Stimulated activated CD4-positive, alpha-beta T cell treated with anti-CD3 and anti-CD28 coated beads, Interleukin-4, amount 100 ng/mL, for 24 hours (primary cell): ENCODE results near the gene HDGF.
A peak's percentile ranks its signal among the peaks of the same experiment; 100 is the strongest.

Experiments used
- DNase-seq: peaks from one replicate; pipeline ENCODE4 v3.0.0-alpha.2; 2020

HDGF gene

DNA sequence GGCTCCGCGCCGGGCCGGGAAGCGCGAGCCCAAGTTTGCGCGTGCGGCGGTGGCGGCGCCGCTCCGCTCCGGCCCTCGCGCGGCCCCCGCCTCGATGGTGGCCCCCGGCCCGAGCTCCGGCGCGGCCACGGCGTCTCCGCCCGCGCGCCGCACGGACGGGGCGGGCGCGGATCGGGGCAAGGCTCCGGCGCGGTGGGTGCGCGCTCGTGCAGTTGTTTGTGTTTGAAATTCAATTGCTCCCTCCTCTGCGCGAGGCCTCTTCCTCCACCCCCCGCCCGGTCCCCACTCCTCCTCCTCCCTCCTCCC, at the start of gene HDGF:
Gene HDGF, minus strand, starts transcription at position 225 of the 306 bp plus-strand sequence. CDS start 246 bp downstream, outside the sequence.
- DNase-seq = no peak

DNA sequence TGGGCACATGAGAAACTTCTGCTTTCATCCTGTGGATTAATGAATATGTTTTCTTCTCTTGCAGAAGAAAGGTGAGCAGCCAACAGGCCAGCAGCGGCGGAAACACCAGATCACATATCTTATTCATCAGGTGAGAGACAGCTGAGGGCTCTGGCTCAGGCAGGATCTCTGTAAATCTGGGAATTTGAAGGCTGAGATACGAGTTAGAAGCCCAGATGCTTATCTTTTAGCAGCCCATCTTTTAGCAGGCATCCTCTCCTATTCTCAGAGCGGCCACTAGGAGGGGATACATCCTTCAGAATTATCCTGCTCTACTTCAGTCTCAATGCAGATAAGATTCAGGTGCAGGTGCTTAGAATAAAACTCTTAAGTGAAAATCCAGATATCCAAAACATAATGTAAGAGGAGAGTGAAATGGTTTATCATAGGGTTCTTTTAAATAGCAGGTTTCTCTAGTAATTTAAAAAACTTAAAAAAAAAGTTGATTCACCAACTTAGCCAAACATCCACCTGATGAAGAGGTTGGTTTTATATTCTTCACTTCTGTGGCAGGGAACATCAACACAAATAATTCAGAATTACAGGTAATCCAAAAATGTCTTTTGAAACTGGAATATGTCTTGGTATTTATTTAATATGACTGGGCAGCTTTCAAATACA, 45.9 kb upstream of the HDGF start:
- peak; percentile 66 for DNase-seq

DNA sequence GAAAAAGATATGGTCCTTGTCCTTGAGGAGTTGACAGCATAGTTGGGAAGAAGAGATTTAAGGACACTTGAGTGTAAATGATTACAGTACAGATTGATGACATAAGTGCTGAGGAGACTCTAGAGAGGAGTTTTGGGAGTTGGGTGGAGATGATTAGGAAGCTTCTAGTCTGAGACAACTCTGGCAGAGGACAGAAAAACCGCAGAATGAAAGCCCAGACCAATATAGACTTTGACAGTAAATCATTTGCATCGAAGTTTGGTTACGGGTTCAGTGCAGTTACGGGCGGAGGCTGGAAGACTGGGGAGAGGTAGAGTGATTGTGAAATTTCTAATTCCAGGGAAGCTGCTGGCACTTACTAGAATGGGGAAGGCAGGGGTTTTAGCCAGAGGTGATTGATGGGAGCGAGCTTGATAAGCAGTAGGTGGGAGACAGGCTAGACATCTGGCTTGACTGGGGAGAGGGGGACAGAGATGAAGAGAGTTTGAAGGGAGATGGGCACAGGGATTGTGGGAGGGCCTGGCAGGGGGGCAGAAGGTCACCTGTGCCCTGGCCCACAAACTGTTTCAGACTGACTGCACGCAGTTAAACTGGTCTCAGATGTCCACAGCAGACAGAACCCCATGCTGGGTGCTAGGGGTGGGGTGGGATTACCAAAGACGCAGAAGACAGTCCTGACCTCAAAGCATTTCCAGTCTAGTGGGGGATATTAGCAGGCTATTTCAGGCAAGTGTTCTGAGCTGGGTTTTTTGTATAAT, 45.0 kb upstream of the HDGF start:
- DNase-seq = no peak

DNA sequence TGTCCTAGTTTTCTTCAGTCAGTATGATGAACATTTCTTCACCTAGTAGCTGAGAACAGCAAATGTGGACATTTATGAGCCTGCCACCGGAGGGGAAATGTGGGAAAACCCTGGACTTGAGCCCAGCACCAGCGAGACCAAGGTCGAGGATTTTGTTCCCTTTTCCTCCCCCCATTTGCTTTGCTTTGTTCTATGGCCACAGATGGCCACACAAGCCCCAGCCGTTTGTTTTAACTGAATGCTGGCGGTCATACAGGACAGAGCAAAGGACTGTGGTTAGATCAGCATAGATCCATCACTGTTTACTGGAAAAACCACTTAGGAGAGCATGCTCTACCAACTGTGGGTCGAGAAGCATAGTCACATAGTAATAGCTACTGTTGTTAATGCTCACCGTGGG, 44.3 kb upstream of the HDGF start:
- DNase-seq = no peak

DNA sequence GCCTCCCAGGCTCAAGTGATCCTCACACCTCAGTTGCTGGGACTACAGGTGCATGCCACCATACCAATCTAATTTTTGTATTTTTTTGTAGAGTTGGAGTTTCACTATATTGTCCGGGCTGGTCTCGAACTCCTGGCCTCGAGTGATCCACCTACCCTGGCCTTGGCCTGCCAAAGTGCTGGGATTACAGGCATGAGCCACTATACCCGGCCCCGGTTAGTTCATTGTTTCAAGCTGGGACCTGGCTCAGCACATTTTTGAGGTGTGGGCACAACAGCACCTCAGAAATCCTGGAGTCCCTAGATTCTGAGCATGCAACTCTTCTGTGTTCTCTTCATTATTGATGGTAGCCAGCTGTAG, 43.9 kb upstream of the HDGF start:
- no peak for DNase-seq

DNA sequence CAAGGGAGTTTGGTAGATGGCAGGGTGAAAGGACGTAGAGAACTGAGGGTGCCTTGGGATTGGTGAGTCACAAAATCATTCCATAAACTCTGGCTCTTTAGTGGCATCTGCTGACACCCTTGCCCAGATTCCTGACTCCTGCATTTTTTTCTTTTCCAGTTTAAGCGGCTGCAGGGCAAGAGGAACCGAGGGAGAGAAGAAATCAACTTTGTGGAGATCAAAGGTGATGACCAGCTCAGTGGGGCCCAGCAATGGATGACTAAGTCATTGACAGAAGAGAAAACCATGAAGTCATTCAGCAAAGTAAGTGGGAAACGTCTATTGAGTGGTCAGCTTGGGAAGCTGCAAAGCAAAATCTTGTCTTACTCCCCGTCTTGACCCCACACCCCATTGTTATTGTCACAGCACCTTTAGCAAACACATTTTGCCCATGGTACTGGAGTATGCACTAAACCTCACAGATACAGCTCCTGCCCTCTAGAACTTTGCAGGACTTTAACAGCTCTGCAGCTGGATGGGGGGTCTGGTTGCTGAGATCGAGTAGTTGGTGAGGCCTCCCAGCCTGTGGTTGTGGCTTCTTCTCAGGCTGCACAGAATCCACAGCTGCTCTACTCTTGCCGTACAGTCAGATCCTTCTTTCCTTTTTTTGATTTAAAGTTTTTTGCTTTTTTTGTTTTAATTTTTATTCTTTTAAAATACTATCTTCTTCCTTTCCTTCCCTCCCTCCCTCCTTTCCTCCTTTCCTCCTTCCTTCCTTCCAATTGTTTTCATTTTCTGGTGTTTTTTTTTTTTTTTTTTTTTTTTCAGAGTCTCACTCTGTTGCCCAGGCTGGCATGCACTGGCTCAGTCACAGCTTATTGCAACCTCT, 43.3 kb upstream of the HDGF start:
- no peak for DNase-seq

DNA sequence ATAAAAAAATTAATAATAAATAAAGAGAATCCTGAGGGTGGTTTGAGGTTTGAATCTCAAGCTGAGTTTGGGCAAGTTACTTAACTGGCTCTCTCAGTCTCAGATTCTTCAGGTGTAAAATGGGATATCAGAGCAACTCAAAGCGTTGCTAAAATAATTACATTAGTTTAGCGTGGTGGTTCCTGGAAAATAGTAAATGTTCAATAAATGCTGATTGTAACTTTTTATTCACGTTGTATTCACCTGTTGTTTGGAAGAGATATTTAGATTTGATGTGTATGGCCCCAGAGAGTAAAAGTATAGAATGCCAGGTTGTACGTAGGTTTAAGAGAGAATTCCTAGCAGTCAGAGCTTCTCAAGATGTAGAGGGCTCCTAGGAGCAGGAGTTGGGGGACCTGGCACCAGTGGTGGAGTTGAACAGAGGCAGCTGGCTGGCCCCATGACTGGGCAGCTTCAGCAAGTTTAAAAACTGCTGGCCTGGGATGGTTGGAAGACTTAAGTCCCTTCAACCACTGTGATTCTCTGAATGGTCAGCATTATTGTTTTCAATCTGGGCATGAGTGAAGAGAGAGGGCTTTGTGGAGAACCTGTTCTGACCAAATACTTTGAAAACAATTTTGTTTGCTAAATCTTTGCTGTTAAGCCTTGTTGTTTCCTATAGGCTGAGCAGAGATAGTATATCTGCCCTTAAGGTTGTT, 38.3 kb upstream of the HDGF start:
- no peak for DNase-seq

DNA sequence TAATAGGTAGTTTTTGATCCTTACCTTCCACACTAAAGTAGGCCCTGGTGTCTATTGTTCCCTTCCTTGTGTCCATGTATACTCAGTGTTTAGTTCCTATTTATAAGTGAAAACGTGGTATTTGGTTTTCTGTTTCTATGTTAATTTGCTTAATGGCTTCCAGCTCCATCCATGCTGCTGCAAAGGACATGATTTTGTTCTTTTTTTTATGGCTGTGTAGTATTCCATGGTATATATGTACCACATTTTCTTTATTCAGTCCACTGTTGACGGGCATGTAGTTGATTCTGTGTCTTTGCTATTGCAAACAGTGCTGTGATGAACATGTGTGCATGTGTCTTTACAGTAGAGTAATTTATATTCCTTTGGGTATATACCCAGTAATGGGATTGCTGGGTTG, 36.7 kb upstream of the HDGF start:
- no peak for DNase-seq

DNA sequence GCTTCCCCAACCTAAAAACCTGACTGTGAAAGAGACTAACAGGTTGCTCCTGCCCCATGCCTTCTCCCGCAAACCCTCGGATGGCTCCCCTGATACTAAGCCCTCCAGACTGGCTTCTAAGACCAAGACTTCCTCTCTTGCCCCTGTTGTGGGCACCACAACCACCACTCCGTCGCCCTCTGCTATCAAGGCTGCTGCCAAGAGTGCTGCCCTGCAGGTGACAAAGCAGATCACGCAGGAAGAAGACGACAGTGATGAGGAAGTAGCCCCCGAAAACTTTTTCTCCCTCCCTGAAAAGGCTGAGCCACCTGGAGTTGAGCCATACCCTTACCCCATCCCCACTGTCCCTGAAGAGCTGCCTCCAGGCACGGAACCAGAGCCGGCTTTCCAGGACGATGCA, 35.2 kb upstream of the HDGF start:
- DNase-seq = no peak

DNA sequence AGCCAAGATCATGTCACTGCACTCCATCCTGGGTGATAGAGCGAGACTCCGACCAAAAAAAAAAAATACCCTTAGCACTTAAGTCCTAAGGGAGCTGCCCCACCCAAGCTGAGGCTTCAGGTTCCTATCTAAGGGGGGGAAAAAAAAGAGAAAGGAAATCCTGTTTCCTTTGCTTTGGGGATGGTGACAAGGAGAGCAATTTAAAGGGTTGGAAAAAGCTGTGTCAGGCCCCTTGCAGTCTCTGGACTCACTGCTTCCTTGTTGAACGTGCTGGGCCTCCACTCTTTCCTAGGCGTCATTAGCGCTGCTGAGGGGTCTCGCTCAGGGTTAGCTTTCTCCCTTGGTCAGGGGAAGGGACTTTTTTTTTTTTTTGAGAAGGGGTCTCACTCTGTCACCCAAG, 34.0 kb upstream of the HDGF start:
- no peak for DNase-seq

DNA sequence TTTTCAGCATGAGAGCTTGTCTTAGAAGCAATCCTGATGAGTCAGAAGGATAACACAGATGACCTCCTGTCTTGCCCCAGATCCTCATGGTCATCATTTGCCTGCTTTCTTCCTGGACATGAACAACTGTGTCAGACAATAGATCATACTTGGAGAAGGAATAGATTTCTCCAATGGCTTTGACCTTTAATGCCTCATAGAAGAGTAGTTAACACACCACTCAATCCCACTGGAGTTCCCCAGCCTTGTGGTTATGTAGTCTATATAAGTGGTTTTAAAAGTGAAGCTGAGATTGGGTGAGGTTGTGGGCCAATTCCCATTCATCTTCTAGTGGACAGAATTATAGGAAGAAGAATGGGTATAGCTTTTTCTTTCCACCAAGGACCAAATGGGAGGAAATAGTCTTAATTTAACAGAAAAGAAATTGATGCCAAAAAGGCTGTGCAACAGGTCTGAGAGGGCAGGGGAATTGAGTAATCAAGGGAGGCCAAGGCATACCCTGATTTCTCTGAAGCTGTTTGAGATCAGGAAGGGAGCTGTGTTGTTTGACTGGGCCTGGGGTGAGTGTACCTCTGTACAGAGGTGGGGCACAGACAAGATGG, 30.2 kb upstream of the HDGF start:
- DNase-seq = no peak

DNA sequence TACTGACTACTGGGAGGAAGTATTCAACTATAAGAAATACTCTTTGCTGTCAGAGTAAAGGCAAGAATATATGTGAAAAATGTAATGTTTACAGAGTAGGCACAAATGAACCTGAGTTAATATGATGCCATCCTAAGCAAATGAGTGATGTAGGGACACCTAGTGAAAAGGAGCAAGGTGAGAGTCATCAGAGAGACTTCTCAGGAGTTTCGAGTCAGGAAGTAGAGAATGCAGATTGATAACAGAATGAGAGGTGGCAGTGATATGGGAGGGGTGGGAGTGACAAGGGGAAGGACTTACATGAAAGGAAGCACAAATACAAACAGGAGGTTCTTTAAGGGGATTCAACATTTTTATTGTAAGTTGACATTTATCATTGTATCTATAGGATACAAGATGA, 26.1 kb upstream of the HDGF start:
- DNase-seq = no peak

DNA sequence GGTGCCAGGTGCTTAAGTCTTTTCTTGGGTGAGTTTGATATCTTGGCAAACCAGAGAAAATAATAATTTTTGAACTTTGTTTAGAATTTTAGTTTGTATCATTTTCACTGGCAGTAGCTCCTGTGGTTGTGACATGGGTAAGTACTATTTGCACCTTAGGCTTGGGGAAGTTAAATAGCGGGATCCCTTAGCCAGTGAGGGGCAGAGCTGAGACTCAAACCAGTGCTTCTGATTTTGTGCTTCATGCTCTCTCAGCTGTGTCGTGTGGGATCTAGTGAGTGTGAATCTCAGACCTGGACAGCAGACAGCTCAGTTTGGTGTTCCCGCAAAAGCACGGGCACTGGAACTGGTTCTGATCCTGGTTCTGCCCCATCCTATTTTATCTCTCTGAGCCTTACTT, 25.5 kb upstream of the HDGF start:
- DNase-seq = no peak

DNA sequence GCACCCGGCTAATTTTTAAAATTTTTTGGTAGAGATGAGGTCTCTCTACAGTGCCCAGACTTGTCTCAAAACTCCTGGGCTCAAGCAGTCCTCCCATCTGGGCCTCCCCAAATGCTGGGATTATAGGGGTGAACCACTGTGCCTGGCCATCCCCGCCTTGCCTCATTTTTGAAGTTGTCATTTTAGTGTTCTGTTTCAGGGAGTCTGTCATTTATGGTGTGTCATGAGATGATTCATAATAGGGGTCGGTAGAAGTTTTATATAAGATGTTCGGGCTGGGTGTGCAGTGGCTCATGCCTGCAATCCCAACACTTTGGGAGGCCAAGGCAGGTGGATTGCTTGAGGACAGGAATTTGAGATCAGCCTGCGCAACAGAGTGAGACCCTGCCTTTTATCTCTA, 24.3 kb upstream of the HDGF start:
- no peak for DNase-seq

DNA sequence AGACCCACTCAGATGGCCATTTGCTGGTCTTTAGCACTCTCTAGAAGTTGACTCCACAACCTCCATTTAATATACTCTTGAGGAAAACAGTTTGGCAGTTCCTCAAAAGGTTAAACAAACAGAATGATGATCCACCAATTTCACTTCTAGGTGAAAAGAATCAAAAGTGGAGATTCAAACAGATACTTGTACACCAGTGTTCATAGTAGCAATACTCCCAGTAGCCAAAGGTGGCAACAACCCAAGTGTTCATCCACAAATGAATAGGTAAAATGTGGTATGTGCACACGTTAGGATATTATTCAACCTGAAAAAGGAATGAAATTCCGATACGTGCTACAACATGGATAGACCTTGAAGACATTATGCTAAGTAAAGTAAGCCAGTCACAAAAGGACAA, 22.1 kb upstream of the HDGF start:
- DNase-seq = no peak

DNA sequence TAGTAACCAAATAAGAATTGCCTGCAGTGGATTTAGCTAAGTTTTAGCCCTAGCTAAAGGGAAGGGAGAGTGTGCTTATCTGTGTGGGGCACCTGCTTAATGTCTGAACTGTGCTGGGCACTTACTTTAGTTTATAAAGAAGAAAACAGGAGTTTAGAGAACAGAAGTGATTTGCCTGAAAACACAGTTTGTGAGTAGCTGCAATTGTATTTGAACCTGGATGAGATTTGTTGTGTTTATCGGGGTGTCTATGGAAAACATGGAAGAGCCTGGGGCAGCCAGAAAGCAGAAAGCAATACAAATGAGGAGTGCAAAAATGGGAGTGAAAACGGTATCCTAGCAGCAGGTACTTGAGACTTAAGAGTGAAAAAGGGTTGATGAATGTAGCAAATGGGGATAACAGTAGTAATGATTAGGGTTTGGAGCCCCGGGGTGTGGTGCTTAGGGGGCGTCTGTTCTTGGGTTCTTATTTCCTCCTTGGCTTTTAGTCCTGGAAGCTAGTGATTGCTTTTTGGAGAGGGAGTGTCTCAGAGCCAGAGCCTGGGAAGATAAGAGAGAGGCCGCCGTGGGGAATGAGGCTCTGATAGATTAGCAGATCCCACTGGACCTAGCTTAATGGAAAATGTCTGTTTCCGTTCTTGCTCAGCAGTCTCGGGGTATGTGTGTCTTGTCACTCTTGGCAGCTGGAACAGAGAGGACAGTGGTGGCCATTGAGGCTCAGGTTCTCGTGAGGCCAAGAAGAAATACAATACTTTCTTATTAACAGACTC, 21.4 kb upstream of the HDGF start:
- no peak for DNase-seq

DNA sequence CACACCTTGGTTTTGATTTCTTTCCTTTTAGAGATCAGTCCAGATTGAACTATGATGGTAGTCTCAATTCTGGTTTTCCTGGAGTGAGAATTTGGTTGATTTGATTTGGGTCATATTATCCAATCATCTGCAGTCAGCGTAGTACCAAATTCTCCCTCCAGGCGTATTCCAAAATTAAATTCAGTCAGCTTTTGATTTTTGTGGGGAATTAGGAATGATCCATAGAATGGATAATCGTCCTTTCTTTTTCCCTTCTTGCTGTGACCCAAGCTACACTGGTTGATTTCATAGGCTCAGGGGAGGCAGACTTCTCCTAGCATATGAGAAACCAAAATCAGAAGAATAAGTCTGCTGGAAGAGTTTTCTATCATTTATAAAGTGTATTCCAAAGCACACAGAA, 20.7 kb upstream of the HDGF start:
- DNase-seq = no peak

DNA sequence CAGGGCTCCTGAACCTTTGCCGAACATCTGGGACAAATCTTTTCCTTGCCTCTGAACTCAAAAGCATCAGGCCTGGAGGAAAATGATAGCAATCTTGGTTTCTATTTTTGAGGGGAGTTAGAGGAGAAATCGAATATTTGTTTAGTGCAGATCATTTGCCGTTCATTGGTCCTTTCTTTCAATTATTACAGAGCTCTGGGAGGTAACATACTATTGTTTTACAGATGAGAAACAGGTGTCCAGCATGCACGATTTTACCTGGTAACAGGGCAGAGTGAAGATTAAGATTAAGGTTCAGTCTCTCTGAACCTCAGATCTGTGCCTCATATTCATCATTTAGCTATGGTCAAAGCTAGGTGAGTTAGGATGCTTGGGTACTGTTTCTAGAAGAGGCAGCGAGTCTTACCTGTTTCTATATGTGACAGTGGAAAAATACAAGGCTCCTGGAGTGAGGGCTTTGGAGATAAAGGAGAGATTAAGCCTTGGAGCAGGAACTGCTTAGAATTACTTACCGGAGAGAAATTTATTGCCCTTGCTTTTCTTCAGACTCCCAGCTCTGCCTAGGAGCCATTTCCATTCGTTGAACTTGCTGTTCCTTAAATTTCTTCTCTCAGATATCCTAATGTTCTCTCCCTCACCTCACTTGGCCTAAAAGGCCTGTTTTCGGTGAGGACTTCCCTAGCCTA, 17.3 kb upstream of the HDGF start:
- DNase-seq = no peak

DNA sequence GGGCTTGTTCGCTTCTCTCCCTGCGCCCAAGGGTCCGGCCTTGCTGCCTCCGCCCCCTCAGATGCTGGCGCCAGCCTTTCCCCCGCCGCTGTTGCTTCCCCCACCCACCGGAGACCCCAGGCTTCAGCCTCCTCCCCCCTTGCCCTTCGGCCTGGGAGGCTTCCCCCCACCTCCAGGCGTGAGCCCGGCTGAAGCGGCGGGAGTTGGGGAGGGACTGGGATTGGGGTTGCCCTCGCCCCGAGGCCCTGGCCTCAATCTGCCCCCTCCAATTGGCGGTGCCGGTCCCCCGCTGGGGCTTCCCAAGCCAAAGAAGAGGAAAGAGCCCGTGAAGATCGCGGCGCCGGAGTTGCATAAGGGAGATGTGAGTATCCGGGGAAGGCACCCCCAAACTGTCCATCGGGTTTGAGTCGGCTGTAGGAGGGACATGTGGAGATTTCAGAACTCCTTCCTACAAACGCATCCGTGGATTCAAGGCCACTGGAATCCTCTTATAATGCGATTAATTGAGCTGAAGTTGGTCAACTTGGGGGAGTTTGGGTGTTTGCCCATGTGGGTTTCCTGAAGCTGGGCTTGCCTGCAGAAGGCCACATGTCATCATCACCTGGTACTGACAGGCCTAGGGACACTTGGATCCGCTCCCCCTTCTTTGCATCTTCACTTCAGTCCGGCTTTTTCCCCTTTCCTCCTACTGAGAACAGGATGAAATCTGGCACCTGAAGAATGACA, 16.6 kb upstream of the HDGF start:
- peak; percentile 49 for DNase-seq

DNA sequence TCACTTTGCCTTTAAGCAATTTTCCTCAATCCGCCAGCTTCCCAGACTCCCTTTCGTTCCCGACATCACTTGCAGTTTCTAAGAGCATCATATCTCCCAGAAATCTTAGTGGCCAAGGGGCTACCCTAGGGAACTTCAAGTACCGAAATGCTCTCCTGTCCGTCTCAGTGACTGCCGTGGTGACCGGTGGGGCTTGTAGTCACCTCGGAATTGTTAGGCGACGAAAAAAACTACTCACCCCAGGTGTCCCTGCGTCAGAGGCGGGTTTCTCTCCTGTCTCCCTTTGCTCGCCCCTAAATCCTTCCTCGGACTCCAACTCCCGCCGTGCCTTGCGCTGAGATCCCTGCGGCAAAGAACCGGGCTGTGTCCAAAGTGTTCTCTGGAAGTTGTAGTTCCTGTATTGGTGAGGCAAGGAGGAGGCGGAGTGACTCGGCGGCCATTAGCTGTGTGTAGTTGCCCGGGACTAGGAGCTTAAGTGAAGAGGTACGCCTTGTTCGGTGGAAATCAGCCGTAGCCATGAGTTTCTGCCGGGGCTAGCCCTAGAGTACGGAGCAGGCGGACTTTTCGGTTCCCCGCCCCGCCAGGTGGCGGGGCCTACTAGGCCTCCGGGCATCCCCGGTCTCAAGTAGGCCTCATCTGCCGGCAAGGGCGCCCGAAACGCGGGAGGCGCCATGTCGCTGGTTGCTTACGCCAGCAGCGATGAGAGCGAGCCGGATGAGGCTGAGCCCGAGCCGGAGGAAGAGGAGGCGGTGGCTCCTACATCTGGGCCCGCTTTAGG, 15.8 kb upstream of the HDGF start, which contains the start of gene PRCC:
Gene PRCC, plus strand, starts transcription at position 435 of the 778 bp plus-strand sequence. Its CDS starts 237 bp downstream, at position 672.
- DNase-seq = peak; percentile 98
